Endometrium (tissue), 2 donors: ENCODE measurements around the gene MYH13.

Source experiments
- FAIRE-seq: peaks from 2 replicates; lab custom pipeline; 2012; peaks lifted over from hg19 to GRCh38; lab: Jason Lieb, UNC
- donor health status: control.
- donor health status: control.

Gene MYH13

GRCh38 chr17:10344816-10345215 is 28.0 kb downstream of the MYH13 start:
- FAIRE-seq = no peak

DNA sequence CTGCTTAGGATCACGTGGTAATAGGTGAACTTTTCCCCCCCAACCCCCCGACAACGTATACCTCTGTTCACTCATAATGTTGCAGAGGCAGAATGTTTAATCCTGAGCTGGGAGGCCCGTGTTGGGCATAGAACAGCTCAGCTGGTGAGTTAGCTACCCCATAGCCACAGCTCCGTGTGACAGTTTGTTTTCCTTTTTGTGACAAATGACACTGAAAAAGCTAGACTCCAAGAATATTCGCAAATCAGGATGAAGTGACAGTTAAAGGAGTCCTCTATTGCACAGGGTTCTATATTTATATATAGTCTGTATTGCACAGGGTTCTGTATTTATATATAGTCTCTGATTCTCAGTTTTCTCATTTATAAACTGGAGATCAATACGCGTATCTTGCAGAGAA is 33.8 kb downstream of the MYH13 start:
- FAIRE-seq = no peak

DNA sequence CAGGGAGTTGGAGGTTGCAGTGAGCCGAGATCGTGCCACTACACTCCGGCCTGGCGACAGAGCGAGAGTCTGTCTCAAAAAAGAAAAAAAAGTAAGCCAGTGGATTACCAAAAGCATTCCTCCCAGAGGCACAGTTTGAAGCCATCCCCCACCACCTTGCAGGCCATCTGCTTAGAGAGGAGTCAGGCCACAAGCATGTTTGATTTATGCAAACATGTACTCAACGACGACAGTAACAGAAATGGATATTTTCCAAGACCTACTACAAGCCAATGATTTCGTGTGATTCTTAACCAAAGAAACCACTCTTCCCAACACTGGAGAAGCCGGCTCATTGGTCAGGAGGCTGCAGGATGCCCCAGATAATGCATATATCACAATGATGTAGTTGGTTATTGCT is 34.8 kb downstream of the MYH13 start:
- no peak for FAIRE-seq

- FAIRE-seq = no peak
Measured at GRCh38 chr17:10337136-10337535, 35.7 kb downstream of the MYH13 start.

DNA sequence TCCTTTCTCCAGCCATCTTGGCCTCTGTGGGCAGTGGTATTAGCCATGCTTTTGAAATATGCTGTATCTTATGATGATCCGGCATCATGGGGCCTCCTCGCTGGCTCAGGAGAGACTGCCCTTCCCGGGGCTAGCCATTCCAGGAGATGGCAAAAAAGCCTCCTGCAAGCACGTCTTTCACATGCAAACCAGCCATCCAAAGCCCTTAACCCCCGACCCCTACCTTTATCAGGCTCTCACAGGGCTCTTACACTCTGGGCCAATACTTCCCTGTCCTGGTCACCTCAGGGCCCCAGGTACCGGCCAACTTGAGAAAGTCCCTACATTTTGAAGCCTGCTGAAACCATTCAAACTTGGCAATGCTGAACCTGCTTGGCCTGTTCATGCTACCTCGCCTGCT is 36.4 kb downstream of the MYH13 start:
- FAIRE-seq = no peak

GRCh38 chr17:10332515-10332914 is 40.3 kb downstream of the MYH13 start:
- FAIRE-seq = no peak

DNA sequence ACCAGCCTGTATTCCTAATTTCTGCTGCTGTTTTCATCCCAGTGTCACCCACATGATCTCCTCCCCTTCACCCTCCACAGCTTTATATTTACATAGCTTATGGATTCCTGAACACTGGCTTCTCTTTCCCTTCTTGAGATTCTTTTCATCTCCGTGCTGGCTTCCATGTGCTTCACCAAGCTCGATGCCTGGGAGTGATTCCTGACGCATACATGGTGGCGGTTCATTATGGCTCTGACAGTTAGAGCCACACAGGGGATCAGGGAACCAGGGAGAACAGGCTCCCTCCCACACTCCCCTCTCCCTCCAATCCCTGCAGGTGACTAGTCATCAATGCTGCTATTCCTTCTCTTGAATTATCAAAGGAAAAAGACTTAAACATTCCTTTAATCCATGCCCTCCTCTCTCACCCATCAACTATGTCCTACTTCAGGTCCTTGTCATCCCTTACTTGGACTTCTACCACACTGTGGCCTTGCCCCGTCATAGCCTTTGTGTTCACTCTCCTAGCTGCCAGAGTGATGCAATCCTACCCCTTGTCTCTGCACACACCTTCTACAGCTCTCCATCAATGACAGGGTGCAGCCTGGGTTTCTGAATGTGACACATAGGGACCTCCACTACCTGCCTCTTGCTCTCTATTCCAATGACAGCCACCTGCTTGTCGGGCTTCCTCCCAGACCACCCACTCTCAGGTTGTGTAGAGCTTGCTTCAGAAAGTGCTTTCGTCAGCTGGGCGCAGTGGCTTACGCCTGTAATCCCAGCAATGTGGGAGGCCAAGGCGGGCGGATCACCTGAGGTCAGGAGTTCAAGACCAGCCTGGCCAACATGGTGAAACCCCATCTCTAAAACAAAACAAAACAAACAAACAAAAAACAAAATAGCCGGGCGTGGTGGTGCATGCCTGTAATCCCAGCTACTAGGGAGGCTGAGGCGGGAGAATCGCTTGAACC is 43.6 kb downstream of the MYH13 start:
- FAIRE-seq = no peak

GRCh38 chr17:10328206-10328605 is 44.6 kb downstream of the MYH13 start:
- FAIRE-seq = no peak

- FAIRE-seq = no peak
Measured at GRCh38 chr17:10327640-10328039, 45.2 kb downstream of the MYH13 start.

- no peak for FAIRE-seq
Measured at GRCh38 chr17:10325031-10325695, 47.6 kb downstream of the MYH13 start.

GRCh38 chr17:10323812-10324610 is 48.8 kb downstream of the MYH13 start:
- no peak for FAIRE-seq

GRCh38 chr17:10318535-10318934 is 54.3 kb downstream of the MYH13 start:
- FAIRE-seq = no peak

- FAIRE-seq = no peak
Measured at GRCh38 chr17:10317543-10317834, 55.3 kb downstream of the MYH13 start.

DNA sequence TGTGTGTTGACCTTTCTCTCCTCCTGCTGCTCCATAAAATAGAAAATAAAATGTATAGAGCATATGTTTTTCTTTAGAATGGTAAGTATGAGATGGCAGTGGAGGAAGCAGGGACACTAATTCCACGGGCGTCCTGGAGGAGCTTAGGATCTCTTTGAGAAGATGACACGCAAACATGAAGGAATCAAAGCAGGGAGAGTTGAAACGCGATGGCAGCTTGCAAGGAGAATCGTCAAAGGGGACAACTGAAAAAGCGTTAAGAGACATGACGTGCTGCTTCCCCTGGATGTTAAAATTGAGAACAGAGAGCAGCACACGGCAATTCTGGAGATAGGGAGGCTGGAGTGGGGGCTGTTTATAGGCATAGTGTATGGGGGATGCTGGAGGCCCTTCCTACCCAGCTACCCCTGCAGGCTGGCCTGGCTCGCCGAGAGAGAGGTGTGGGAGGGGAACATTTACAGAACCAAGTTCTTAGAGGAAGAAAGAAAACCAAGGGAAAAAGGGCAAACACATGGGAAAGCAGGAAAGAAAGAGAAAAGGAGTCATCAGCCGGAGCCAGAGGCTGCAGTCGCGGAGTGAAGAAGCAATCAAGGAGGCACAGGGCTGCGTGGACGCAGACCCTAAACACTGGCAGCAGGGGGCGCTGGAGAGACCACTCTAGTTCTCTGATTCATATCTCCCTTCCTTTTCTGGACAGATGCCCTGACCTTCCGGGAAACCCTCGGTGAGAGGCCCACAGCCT is 55.8 kb downstream of the MYH13 start:
- no peak for FAIRE-seq

- no peak for FAIRE-seq
Measured at GRCh38 chr17:10314329-10314728, 58.5 kb downstream of the MYH13 start.

GRCh38 chr17:10313037-10313672 is 59.7 kb downstream of the MYH13 start:
- FAIRE-seq = no peak

GRCh38 chr17:10311131-10311530 is 61.7 kb downstream of the MYH13 start:
- no peak for FAIRE-seq

DNA sequence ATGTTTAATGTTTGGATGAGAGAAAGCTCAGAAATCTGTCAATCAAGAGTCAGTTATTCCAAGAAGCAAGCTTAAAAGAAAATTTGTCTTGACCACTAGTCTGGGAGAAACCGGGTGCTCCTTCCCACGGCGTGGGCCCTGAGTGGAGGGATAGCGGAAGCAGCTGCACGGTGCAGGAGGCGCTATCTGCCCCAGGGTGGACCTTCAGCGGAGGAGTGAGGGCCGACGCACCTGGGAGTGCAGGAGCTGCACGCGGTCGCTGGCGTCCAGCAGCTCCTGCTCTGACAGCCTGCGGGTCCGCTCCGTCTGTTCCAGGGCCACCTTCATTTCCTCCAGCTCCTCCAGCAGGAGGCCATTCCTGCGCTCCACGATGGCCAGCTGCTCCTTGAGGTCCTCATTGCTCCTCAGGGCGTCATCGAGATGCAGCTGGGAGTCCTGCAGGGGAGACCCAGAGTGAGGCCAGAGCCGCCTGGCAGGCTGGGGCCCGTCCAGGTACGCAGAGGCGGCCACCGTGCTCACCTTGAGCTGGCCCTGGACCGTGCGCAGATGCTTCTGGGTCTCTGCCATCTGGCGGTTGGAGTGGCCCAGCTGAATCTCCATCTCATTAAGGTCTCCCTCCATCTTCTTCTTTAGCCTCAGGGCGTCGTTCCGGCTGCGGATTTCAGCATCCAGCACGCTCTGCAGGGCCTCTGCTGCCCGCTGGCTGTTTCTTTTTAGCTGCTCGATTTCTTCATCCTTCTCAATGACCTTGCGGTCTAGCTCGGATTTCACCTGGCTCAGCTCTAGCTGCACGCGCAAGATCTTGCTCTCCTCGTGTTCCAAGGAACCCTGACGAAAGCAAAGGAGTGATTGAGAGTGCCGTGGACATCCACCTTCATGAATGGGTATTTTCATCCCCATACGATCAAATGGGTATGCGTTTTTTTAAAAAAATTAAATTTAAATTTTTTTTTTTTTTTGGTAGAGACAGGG is 63.5 kb downstream of the MYH13 start:
- FAIRE-seq = no peak

DNA sequence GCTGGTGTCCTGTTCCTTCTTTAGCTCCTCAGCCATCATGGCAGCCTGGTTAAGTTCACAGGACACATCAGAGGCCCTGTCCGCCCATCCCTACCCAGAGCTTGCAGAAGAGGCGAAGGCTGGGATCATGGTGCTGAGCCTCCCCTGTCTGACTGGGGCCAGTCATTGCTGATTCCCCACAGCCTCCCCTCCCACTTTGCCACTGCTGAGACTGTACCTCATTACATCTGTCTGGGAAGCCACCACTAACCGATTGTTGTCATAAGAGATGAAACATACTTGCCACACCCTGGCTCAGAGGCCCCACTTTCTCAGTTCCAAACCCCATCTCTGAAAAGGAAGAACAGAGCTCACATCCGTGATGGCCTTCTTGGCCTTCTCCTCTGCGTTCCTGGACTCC is 66.2 kb downstream of the MYH13 start:
- no peak for FAIRE-seq

- peak; percentile 12 for FAIRE-seq
Measured at GRCh38 chr17:10305398-10305797, 67.4 kb downstream of the MYH13 start.
